Frontal cortex (tissue), 4 donors: Measurements from ENCODE around the gene FBXL7. TPM values are rescaled to one million over a fixed set of nuclear protein-coding genes. Genes with fewer than 3 reads are reported as not detected.

Source experiments
- DNase-seq, 2 donors: peaks; one replicate each; pipeline ENCODE4 v3.0.0; 2012; ENCODE audit warnings: low spot score in 2 of 2
- FAIRE-seq: peaks from 2 replicates; lab custom pipeline; 2012; peaks lifted over from hg19 to GRCh38; lab: Jason Lieb, UNC
- total RNA-seq: library from RNA; depleted of rRNA; stranded (reverse); fragments of >200 nt; gene quantifications from one replicate; pipeline ENCODE4 v1.2.3, GENCODE V29; 2014
- donor health status: control.
- donor health status: control.
- donor health status: control.

FBXL7 gene
- total RNA-seq, 1 donor from 2014 or later: 1.2 TPM

DNA sequence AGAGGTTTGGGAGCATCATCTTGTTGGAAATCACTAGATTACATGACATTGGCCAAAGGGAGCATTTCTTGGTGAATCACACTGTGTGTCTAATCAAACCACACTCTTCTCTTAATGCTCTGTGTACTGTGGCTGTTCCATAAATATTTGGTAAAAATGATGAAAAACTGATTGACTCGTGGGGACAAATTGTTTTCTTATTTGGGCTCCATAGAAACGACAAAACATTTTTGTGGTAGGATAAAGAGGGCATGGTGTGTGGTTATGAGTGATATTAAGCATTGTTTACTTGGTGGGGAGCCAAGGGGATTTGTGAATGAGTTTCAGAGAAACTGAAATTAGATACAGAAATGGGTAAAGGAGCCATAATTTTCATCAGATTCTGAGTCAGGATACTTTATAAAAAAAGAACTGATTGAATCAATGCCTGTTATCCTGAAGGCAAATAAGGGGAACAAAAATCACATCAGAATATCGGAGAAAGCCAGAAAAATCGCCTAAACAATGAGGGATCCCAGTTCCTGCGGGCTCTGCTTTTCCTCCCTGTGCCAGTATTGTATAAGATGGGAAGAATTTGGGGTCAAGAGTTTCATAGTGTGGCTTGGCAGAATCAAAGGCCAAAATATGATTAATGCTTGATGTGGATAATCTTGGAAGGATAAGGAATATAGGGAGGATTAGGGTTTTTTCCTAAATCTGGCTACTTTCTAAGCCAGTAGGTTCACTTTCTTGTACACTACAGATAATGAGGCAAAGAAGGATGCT is 33.3 kb downstream of the FBXL7 start:
- no peak for DNase-seq
- FAIRE-seq: no peak

GRCh38 chr5:15535938-15536337 is 36.0 kb downstream of the FBXL7 start:
- FAIRE-seq (no peak), DNase-seq (no peak)

DNA sequence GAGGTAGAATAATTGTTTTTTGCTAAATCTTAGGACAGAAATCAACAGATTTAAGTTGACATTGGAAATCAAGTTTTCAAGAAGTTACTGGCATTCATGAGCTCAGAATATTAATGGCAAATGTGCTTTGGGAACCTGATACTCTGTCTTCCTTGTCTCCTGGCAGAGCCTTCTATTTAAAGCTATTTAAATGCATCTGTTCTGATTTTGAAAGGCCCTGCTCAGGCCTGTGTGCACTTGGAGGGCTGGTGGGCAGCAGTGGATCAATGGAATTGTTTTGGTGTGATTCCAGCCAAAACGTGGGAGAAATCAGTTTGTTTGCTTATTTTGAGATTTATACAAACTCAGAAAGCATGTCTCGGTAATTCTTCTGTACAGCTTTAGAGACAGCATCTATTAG is 38.5 kb downstream of the FBXL7 start:
- DNase-seq: no peak
- FAIRE-seq: no peak

GRCh38 chr5:15539951-15540350 is 40.0 kb downstream of the FBXL7 start:
- DNase-seq (no peak), FAIRE-seq (no peak)

DNA sequence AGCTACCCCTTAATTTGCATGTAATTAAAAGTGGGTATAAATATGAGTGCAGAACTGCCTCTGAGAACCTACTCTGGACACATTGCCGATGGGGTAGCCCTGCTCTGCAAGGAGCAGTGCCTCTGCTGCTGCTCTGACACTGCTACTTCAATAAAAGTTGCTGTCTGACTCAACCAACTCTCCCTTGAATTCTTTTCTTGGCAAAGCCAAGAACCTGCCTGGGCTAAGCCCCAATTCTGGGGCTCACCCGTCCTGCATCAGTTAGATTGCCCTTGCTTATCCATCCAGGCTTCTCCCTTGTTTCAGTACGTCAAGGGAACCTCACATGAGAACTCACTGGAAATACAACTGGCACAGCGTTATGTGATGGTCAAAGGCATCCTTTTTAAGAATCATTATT is 44.1 kb downstream of the FBXL7 start:
- FAIRE-seq: no peak
- DNase-seq: no peak

GRCh38 chr5:15545082-15545481 is 45.1 kb downstream of the FBXL7 start:
- FAIRE-seq (no peak), DNase-seq (no peak)

DNA sequence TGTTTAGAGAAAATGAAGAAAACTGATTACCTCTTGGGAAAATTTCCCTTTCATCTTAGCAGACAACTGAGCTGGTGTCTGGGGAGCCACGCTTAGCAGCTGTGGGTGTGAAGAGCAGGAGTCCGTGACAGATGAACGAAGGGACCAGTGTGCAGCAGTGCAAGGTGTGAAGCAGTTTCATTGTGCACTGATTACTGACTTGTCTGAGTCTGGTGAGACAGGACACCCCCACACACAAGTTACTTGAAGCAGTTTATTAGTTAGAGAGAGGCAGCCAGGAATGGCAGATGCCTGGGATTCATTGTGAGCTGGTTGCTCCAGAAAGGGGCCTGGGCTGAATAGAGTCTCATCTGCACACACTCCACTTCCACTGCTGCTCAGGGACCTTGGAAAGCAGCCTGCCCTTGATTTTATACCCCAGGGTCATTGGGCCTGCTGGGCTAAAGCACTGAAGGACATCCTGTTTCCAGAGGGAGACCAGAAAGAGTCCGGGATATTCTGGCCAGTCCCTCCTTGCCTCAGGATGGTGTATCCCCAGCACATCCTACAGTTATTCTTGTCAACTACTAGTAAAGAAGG is 47.4 kb downstream of the FBXL7 start:
- FAIRE-seq: no peak
- DNase-seq: no peak

- DNase-seq (no peak), FAIRE-seq (no peak)
Measured at GRCh38 chr5:15549961-15550360, 50.0 kb downstream of the FBXL7 start.

- FAIRE-seq: no peak
Measured at GRCh38 chr5:15550502-15551112, 50.6 kb downstream of the FBXL7 start.

DNA sequence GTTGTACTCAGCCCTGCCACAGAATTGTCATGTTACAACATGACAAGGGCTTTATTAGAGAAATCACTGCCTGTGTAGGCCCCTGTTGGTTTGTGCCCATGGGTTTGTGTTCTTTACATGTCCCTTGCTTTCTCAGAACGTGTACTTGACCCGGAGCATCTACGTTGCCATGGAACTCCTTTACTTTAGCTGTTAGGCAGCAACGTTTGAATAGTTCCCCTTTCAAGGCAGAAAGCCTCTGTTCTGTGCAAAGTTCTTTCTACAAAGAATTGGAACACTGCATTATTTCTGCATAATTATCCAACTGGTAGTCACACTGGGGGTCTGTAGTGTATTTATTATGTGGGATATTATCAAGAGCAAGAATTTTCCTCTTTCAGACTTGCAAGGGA is 51.1 kb downstream of the FBXL7 start:
- FAIRE-seq (no peak), DNase-seq (no peak)

More at GRCh38 chr5:15550502-15551112, 50.6 kb downstream of the FBXL7 start:
- no peak for DNase-seq

GRCh38 chr5:15554542-15554941 is 54.6 kb downstream of the FBXL7 start:
- DNase-seq (no peak), FAIRE-seq (no peak)

DNA sequence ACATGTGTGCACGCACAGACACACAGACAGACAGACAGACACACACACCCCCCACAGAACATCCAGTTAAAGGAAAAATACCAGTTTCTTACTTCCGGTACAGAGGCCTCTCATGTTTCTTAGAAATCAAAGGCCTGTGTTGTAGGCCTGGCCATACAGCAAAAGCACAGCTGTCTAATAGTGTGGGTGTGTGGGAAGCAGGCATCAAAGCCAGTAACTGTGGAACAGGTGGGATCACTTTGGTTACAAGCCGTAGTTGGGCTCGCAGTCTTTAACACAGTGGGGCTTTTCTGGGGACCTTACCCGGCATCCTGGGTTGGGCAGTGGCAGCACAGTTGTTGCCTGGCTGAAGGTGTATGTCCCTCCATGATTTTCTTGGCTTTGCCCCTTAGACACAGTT is 55.2 kb downstream of the FBXL7 start:
- DNase-seq: no peak

GRCh38 chr5:15558240-15558639 is 58.3 kb downstream of the FBXL7 start:
- DNase-seq (no peak), FAIRE-seq (no peak)

More for the DNA sequence above, 55.2 kb downstream of the FBXL7 start:
- no peak for FAIRE-seq

DNA sequence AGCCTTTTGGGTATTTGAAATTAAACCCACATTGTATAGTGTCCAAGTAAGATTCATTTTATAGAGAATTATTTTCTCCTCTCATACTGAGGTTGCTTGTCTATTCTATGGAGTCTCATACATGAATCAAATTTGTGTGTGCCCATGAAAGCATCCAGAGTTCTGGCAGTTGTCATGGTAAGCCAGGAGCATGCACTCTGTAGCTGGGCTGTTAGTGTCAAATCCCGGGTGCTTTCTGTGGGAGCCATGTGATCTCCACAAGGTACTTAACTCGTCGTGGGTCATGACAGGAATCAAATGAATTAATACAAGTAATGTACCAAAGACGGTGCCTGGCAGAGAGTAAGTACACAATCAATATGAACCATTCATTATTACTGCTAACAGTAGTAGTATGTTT is 58.7 kb downstream of the FBXL7 start:
- DNase-seq (no peak), FAIRE-seq (no peak)

DNA sequence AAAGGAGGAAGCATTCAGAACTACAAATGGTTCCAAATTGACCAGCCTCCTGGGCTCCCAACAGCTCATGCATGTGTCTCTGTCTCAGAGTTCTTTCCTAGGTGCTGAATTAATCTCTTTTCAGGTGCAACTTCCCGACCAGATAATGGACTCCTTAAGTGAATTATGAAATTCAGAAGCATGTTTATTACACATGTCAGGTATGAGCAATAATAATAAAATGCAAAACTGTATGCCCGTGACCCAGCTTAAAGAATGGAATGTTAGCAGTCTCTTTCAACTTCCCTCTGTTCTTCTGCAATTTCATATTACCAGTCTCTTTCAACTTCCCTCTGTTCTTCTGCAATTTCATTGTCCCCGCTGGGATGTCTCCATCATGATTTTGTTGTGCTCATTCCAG is 60.4 kb downstream of the FBXL7 start:
- DNase-seq (no peak), FAIRE-seq (no peak)

GRCh38 chr5:15564523-15564922 is 64.5 kb downstream of the FBXL7 start:
- no peak for FAIRE-seq
- no peak for DNase-seq

DNA sequence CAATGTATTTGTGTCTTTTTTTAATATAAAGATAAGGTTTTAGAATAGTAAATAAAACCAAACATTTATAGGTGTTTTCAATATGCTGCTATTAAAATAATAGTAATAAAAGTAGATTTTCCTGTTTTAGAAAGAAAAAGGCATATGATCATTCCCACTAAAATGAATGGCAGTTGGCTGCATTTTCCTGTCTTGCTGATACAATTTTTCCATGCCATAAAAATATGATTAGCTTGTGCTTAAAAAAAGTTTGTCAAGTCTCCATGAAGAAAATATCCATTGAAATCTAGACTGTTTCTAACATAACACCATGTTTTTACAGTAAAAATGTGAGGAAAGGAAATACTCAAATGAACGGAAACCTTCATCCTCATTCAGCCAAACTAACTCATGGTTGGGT is 65.0 kb downstream of the FBXL7 start:
- FAIRE-seq (peak; percentile 34), DNase-seq (no peak)

DNA sequence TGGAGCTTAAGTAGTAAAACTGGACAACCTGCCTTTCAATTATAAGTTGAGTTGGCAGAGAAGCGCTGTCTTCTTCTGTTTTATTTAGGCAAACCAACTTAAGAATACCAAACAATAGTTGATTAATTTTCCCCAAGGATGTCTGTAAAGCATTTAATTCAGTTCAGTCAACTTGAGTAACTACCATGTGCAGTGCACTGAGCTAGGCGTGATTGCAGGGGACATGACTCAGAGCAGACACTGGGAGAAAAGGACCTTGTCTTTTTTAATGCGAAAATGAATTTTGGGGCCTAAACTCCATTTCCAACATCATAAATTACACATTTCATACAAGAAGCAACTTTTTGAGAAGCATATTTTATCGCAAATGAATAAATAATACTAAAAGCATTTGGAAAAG is 66.3 kb downstream of the FBXL7 start:
- no peak for FAIRE-seq
- DNase-seq: no peak

DNA sequence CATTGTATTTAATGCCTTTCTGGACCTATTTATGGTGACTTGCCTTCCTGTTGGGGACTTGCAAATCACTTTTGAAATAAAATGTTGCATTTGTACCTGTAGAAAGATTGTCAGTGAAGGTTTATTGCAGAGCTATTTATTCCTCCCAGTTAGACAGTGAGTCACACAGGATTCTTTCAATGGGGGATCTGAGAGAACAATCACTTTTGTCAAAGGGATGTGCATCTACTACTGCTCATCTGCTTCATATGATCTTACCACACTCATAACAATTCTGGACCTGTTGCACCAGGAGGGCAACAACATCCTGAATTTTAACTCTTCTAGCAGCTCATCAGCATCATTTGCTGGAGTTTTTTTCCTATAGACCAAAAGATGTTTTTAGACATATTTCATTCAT is 66.8 kb downstream of the FBXL7 start:
- FAIRE-seq: no peak
- DNase-seq: no peak

DNA sequence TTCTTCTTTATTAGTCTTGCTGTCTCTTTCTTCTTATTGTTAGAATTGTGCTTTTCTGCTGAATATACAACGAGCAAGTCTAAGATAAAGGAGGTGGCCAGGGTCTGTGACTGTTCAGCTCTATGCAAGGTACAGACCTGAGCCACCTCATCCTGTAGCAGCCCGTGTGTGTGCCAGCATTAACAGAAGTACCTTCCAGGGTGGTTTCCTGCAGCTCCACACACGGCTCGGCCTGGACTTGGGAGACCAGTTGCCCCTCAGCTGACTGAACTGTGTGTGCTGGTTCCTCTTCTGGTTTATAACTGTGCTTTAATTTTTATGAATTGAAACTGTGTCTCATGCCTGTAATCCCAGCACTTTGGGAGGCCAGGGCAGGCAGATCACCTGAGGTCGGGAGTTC is 70.5 kb downstream of the FBXL7 start:
- FAIRE-seq: no peak
- DNase-seq: no peak

DNA sequence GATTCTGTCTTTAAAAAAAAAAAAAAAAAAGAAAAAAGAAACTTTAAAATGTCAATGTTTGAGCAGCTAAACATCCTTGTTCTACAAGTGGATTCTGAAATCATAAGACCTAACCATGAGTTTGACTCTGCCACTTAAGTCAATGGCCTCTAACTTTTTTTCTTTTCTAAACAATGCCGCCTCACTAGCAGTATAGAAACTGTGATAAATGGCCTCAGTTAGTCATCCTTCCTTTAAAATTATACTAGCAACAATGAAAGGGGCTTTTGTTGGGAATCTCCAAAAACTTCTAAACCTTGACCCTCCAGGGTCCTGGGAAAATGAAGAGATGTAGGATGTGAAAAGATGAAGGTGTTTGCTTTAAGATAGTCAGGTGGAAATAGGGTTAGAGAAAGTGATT is 71.1 kb downstream of the FBXL7 start:
- DNase-seq (no peak), FAIRE-seq (no peak)
